HCT116 (cell line): Measurements from ENCODE around the gene SOWAHC. TPM values are rescaled to one million over a fixed set of nuclear protein-coding genes. Genes with fewer than 3 reads are reported as not detected.

Source experiments
- ATAC-seq: fragments of 200-7000 bp; cut with Tn5 transposase; 2 replicates; pipeline ENCODE4 v1.9.1; 2020; ENCODE audit warnings: mild to moderate bottlenecking, moderate library complexity
- BruUV-seq: library from RNA; stranded (reverse); fragments of 400-500 nt; replicated peaks from 2 replicates; lab custom pipeline; 2021; lab: Mats Ljungman, UMichigan
- CTCF ChIA-PET: fragments of 300-600 bp; sonication (Branson Sonifier 250); formaldehyde crosslinking; loops from one replicate; lab custom pipeline; 2021; ENCODE audit warnings: antibody characterized with exemption; lab: Charles Lee
- POLR2A ChIA-PET: fragments of 300-600, 350-600 bp; sonication (Branson Sonifier 250); formaldehyde crosslinking; loops from one replicate; lab custom pipeline; 2021; ENCODE audit warnings: antibody characterized with exemption; lab: Charles Lee
- RAD21 ChIA-PET, 2 experiments: fragments of 300-600 bp; sonication (Branson Sonifier 250); formaldehyde crosslinking; loops; one replicate each; lab custom pipeline; 2023; ENCODE audit warnings: low total read pairs in 2 of 2; ENCODE audit not compliant: uncharacterized antibody in 2 of 2, unreplicated experiment in 2 of 2, low non-redundant PET in 1 of 2; lab: Charles Lee
- DNase-seq: peaks from one replicate; pipeline ENCODE4 v3.0.0-alpha.2; 2010; ENCODE audit warnings: low read depth, low spot score
- H2AFZ ChIP-seq: fragments of 200-600 bp; shearing (Covaris generic), sonication (generic); 2 replicates; pipeline ENCODE4 v1.6.1; 2017; ENCODE audit warnings: low read depth, mixed run types, mixed read lengths, antibody characterized with exemption, low read length; ENCODE audit not compliant: poor library complexity, severe bottlenecking
- H3K27ac ChIP-seq: 2 replicates; pipeline ENCODE4 v1.5.1; 2012; ENCODE audit warnings: low read depth, low read length
- H3K27me3 ChIP-seq: fragments of 200-600 bp; sonication (generic); 2 replicates; pipeline ENCODE4 v1.6.1; 2016; ENCODE audit warnings: mixed run types, low read length, mixed read lengths; ENCODE audit not compliant: insufficient read depth
- H3K36me3 ChIP-seq, 2 experiments: fragments of 200-500 bp in 1 of 2; fragments of 200-600 bp in 1 of 2; sonication (Bioruptor generic) in 1 of 2; sonication (generic) in 1 of 2; 2 replicates each; pipeline versions ENCODE4 v1.5.1 to v1.6.1; 2014 to 2016; ENCODE audit warnings: low read length in 2 of 2, inconsistent platforms in 1 of 2, mixed read lengths in 1 of 2, mixed run types in 1 of 2; ENCODE audit not compliant: insufficient read depth in 2 of 2, control insufficient read depth in 1 of 2
- H3K4me1 ChIP-seq, 2 experiments: fragments of 200-600 bp in 1 of 2; sonication (generic) in 1 of 2; 2 replicates each; pipeline versions ENCODE4 v1.5.1 to v1.6.1; 2012 to 2017; ENCODE audit warnings: low read length in 2 of 2, inconsistent platforms in 1 of 2, mild to moderate bottlenecking in 1 of 2, mixed read lengths in 1 of 2, mixed run types in 1 of 2, moderate library complexity in 1 of 2; ENCODE audit not compliant: insufficient read depth in 2 of 2, control insufficient read depth in 1 of 2
- H3K4me2 ChIP-seq: fragments of 200-600 bp; sonication (generic); 2 replicates; pipeline ENCODE4 v1.6.1; 2017; ENCODE audit warnings: mixed run types, low read length, mixed read lengths
- H3K4me3 ChIP-seq, 2 experiments: fragments of 200-600 bp in 1 of 2; sonication (generic) in 1 of 2; replicated peaks in 1 of 2; 2 replicates each; pipeline ENCODE4 v1.5.1; 2011 to 2016; ENCODE audit warnings: low read length in 2 of 2, control low read depth in 1 of 2, low read depth in 1 of 2, mild to moderate bottlenecking in 1 of 2, mixed read lengths in 1 of 2, mixed run types in 1 of 2
- H3K79me2 ChIP-seq: fragments of 200-600 bp; sonication (generic); 2 replicates; pipeline ENCODE4 v1.6.1; 2017; ENCODE audit warnings: mild to moderate bottlenecking, mixed run types, low read length, moderate library complexity, mixed read lengths; ENCODE audit not compliant: insufficient read depth
- H3K9ac ChIP-seq: fragments of 200-600 bp; sonication (generic); 2 replicates; pipeline ENCODE4 v1.6.1; 2016; ENCODE audit warnings: low read length, mixed read lengths
- H3K9me2 ChIP-seq: fragments of 200-600 bp; sonication (generic), shearing (Covaris generic); 2 replicates; pipeline ENCODE4 v1.6.1; 2017; ENCODE audit warnings: mixed run types, mild to moderate bottlenecking, moderate library complexity; ENCODE audit not compliant: insufficient read depth
- H3K9me3 ChIP-seq, 2 experiments: fragments of 200-500 bp in 1 of 2; fragments of 200-600 bp in 1 of 2; sonication (Bioruptor generic) in 1 of 2; sonication (generic) in 1 of 2; 2 replicates each; pipeline ENCODE4 v1.6.1; 2014 to 2017; ENCODE audit warnings: low read length in 2 of 2, mixed read lengths in 2 of 2, inconsistent platforms in 1 of 2, low read depth in 1 of 2, mild to moderate bottlenecking in 1 of 2, mixed run types in 1 of 2, moderate library complexity in 1 of 2; ENCODE audit not compliant: control insufficient read depth in 1 of 2, insufficient read depth in 1 of 2
- H4K20me1 ChIP-seq: fragments of 200-600 bp; sonication (generic), shearing (Covaris generic); 2 replicates; pipeline ENCODE4 v1.6.1; 2017; ENCODE audit warnings: mixed run types, mild to moderate bottlenecking, moderate library complexity; ENCODE audit not compliant: insufficient read depth
- CBX3 ChIP-seq: IDR thresholded peaks from 2 replicates; pipeline ENCODE4 v1.6.1; 2012; ENCODE audit warnings: low read depth
- CEBPB ChIP-seq: IDR thresholded peaks from 2 replicates; pipeline ENCODE4 v1.6.1; 2012; ENCODE audit warnings: low read depth
- EGR1 ChIP-seq: IDR thresholded peaks from 2 replicates; pipeline ENCODE4 v1.6.1; 2012; ENCODE audit warnings: low read depth
- ELF1 ChIP-seq: IDR thresholded peaks from 2 replicates; pipeline ENCODE4 v1.6.1; 2012; ENCODE audit warnings: low read depth, borderline replicate concordance
- EZH2 ChIP-seq: fragments of 200-600 bp; sonication (generic); IDR thresholded peaks from 2 replicates; pipeline ENCODE4 v1.6.1; 2017; ENCODE audit warnings: antibody characterized with exemption, mixed run types
- EZH2phosphoT487 ChIP-seq: fragments of 200-600 bp; IDR thresholded peaks from 2 replicates; pipeline ENCODE4 v1.6.1; 2018; ENCODE audit warnings: antibody characterized with exemption, borderline replicate concordance
- MAX ChIP-seq: IDR thresholded peaks from 2 replicates; pipeline ENCODE4 v1.6.1; 2012
- RAD21 ChIP-seq: IDR thresholded peaks from 2 replicates; pipeline ENCODE4 v1.6.1; 2012; ENCODE audit warnings: low read depth, mild to moderate bottlenecking
- SIN3A ChIP-seq: IDR thresholded peaks from 2 replicates; pipeline ENCODE4 v1.6.1; 2012; ENCODE audit warnings: low read depth
- SRF ChIP-seq: IDR thresholded peaks from 2 replicates; pipeline ENCODE4 v1.6.1; 2012; ENCODE audit warnings: low read depth
- TCF7L2 ChIP-seq: IDR thresholded peaks from 2 replicates; pipeline ENCODE4 v1.7.0; 2011; ENCODE audit warnings: borderline replicate concordance, inconsistent platforms; ENCODE audit not compliant: insufficient read depth, insufficient read length; ENCODE audit errors: extremely low read depth
- YY1 ChIP-seq: IDR thresholded peaks from 2 replicates; pipeline ENCODE4 v1.6.1; 2011; ENCODE audit warnings: low read length, low read depth, moderate library complexity, mild to moderate bottlenecking; ENCODE audit not compliant: insufficient replicate concordance; ENCODE audit errors: extremely low read depth
- ZBTB33 ChIP-seq: IDR thresholded peaks from 2 replicates; pipeline ENCODE4 v1.6.1; 2011; ENCODE audit warnings: mild to moderate bottlenecking, low read length, moderate library complexity; ENCODE audit not compliant: insufficient replicate concordance; ENCODE audit errors: extremely low read depth
- ZFX ChIP-seq: fragments of 450-650 bp; IDR thresholded peaks from 2 replicates; pipeline ENCODE4 v1.6.1; 2017
- intact Hi-C: fragments of 100-400 bp; cut with micrococcal nuclease; formaldehyde crosslinking; loops from 2 replicates; pipeline ENCODE4 v1.10.0; 2022
- total RNA-seq: library from RNA; stranded (reverse); gene quantifications from one replicate; pipeline ENCODE4 v1.2.1, GENCODE V29; 2021; ENCODE audit not compliant: unreplicated experiment
- TF ChIP-seq, protein P1 (sequence below): IDR thresholded peaks from 2 replicates; pipeline ENCODE4 v1.6.1; 2012

Gene SOWAHC
- total RNA-seq, 1 experiment from 2014 or later, result 16.6 TPM

DNA sequence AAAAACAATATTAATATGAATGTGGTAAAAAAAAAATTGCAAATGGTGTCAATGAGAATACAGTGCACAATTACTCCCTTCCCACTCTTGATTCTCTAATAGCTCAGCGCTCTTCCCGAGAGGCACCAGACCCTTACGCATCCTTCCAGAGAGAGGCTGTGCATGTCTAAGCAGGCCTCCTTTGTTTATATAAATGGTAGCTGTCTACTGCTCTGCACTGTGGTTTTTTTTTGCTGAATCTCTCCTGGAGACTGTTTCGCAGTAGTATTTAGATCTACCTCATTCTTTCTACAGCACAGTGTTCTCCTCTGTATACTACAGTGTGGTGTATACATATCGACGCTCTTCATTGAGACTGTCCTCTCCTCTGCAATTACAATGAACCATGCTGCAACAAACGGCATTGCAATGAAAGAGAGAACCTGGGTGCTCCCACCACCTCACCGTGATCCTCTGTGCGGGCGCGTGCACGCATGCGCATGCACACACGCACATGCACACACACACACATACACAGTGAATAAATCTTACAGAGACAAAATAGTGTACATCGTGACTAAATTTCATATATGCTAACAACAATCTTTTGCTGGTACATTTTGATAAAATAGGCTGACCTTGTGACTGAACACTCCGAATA lies 19.8 kb upstream of the SOWAHC start:
- Histone ChIP-seq H4K20me1 (peaks cover 4% of the 10 kb centered on the region; the same call in 1 of the 2 replicates), H3K79me2 (peaks cover 97% of the 10 kb centered on the region), H3K9me3 (no peaks in the 10 kb centered on the region), H2AFZ (no peak overlapping the region), H3K4me2 (no peak overlapping the region), H3K4me3 (no peak overlapping the region), H3K27ac (no peak overlapping the region), H3K9ac (no peak overlapping the region), H3K27me3 (no peaks in the 10 kb centered on the region), H3K4me1 (peaks cover 5 to 10% of the 10 kb centered on the region in 2 experiments), H3K36me3 (peaks cover 3 to 4% of the 10 kb centered on the region in 2 experiments; a peak in 2 of 4 replicates), H3K9me2 (no peaks in the 10 kb centered on the region)
- ChIA-PET RAD21 (no interaction called here), POLR2A (interaction anchor here (1.3 kb wide), 1 partner anchor 13 kb away, joined by 3 read pairs; no protein-coding TSS in a partner anchor), CTCF (no interaction called here)
- ATAC-seq, result no peak
- BruUV-seq, result no TSS peak
- TF ChIP-seq EGR1 (no peak), CEBPB (no peak), SRF (no peak), EZH2 (no peak), YY1 (no peak), RAD21 (no peak), SIN3A (no peak), ELF1 (no peak), CBX3 (no peak)
- intact Hi-C loops, result no loop called here
- DNase-seq, result no peak

GRCh38 chr2:109595644-109596043 lies 18.5 kb upstream of the SOWAHC start:
- H3K9me2 ChIP-seq, result no peaks in the 10 kb centered on the region
- ChIA-PET CTCF (no interaction called here), POLR2A (interaction anchor here (0.9 kb wide), 1 partner anchor 9 kb away, joined by 5 read pairs; no protein-coding TSS in a partner anchor), RAD21 (no interaction called here)
- H4K20me1 ChIP-seq, result peaks cover 4% of the 10 kb centered on the region; the same call in 1 of the 2 replicates
- peaks cover 5 to 10% of the 10 kb centered on the region in 2 experiments for H3K4me1 ChIP-seq
- no peaks in the 10 kb centered on the region for H3K9me3 ChIP-seq
- H3K9ac ChIP-seq, result no peak overlapping the region
- H3K27me3 ChIP-seq, result no peaks in the 10 kb centered on the region
- ATAC-seq (no peak), DNase-seq (no peak)
- intact Hi-C loops, result loop anchor here (5.0 kb wide), 1 partner anchor 33 kb away; no protein-coding TSS in a partner anchor
- H3K27ac ChIP-seq, result no peak overlapping the region
- BruUV-seq, result no TSS peak
- peaks cover 97% of the 10 kb centered on the region for H3K79me2 ChIP-seq
- no peak overlapping the region for H3K4me2 ChIP-seq
- peaks cover 2 to 4% of the 10 kb centered on the region in 2 experiments; a peak in 2 of 4 replicates for H3K36me3 ChIP-seq
- H2AFZ ChIP-seq, result no peak overlapping the region
- H3K4me3 ChIP-seq, result no peak overlapping the region
- no peak for TF ChIP-seq TCF7L2
- no peak for TF ChIP-seq SIN3A
- TF ChIP-seq, protein P1, sequence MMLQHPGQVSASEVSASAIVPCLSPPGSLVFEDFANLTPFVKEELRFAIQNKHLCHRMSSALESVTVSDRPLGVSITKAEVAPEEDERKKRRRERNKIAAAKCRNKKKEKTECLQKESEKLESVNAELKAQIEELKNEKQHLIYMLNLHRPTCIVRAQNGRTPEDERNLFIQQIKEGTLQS, result no peak
- TF ChIP-seq EZH2, result no peak
- no peak for TF ChIP-seq EZH2phosphoT487
- no peak for TF ChIP-seq ZFX
- TF ChIP-seq ZBTB33, result no peak
- no peak for TF ChIP-seq MAX
- TF ChIP-seq YY1, result no peak
- TF ChIP-seq ELF1, result no peak
- no peak for TF ChIP-seq SRF
